Vagina (tissue), 2 donors: Measurements from ENCODE around the gene CREB5. TPM values are rescaled to one million over a fixed set of nuclear protein-coding genes. Genes with fewer than 3 reads are reported as not detected.

Source experiments
- DNase-seq, 2 donors: peaks; one replicate each; pipeline ENCODE4 v3.0.0-alpha.2; 2017; ENCODE audit errors: extremely low spot score in 2 of 2
- H3K27ac ChIP-seq: fragments of 200-600 bp; sonication (generic); one replicate; pipeline ENCODE4 v1.5.1; 2019
- H3K27me3 ChIP-seq: fragments of 200-600 bp; sonication (generic); one replicate; pipeline ENCODE4 v1.5.1; 2019
- H3K36me3 ChIP-seq, 2 donors: fragments of 200-600 bp; sonication (generic); one replicate each; pipeline ENCODE4 v1.5.1; 2017 to 2019
- H3K4me1 ChIP-seq: fragments of 200-600 bp; sonication (generic); one replicate; pipeline ENCODE4 v1.5.1; 2019
- H3K4me3 ChIP-seq, 2 donors: fragments of 200-600 bp; sonication (generic); 1 replicate in 1 of 2; 2 replicates in 1 of 2; pipeline ENCODE4 v1.5.1; 2016 to 2019
- H3K9me3 ChIP-seq: fragments of 200-600 bp; sonication (generic); one replicate; pipeline ENCODE4 v1.5.1; 2019
- CTCF ChIP-seq, 3 experiments: fragments of 450-650 bp in 2 of 3; fragments of 200-600 bp in 1 of 3; sonication (generic) in 1 of 3; IDR thresholded peaks; one replicate each; pipeline ENCODE4 v1.5.1; 2017 to 2019; ENCODE audit warnings: antibody characterized with exemption in 3 of 3, mild to moderate bottlenecking in 2 of 3, moderate library complexity in 2 of 3
- POLR2A ChIP-seq, 2 donors: fragments of 450-650 bp; IDR thresholded peaks; one replicate each; pipeline ENCODE4 v1.6.1; 2017; ENCODE audit warnings: antibody characterized with exemption in 2 of 2, mild to moderate bottlenecking in 2 of 2, moderate library complexity in 2 of 2
- POLR2AphosphoS5 ChIP-seq, 2 donors: sonication (generic); formaldehyde crosslinking; IDR thresholded peaks; one replicate each; pipeline ENCODE4 v1.9.0; 2017; ENCODE audit warnings: antibody characterized with exemption in 2 of 2, mild to moderate bottlenecking in 2 of 2, low read depth in 1 of 2; ENCODE audit not compliant: insufficient read depth in 1 of 2
- intact Hi-C: fragments of 100-400 bp; cut with DNase I; formaldehyde crosslinking; loops from one replicate; pipeline ENCODE4 v1.15.1; 2023
- total RNA-seq: library from RNA; depleted of rRNA; stranded (reverse); fragments of >200 nt; gene quantifications from one replicate; pipeline ENCODE4 v1.2.3, GENCODE V29; 2016

Gene CREB5
- total RNA-seq, 1 donor from 2014 or later: 23.1 TPM

- intact Hi-C loops: no loop called here
- no peak overlapping the region for H3K4me3 ChIP-seq
- no peaks in the 10 kb centered on the region for H3K9me3 ChIP-seq
- H3K4me1 ChIP-seq: no peaks in the 10 kb centered on the region
- no peaks in the 10 kb centered on the region for H3K27me3 ChIP-seq
- no peak overlapping the region for H3K27ac ChIP-seq
- no peaks in the 10 kb centered on the region for H3K36me3 ChIP-seq
- TF ChIP-seq CTCF (IDR thresholded peaks at IDR 0.05): no peak
- peak in 1 of 2 donors; percentile 18 for TF ChIP-seq POLR2AphosphoS5 (IDR thresholded peaks at IDR 0.05; ENCODE audit: insufficient read depth in 1 of 2, low read depth in 1 of 2)
- DNase-seq: no peak
Measured at GRCh38 chr7:28556025-28556424, 143.7 kb downstream of the CREB5 start.

GRCh38 chr7:28556671-28557070 lies 144.4 kb downstream of the CREB5 start:
- Histone ChIP-seq H3K36me3 (no peaks in the 10 kb centered on the region), H3K27me3 (no peaks in the 10 kb centered on the region), H3K4me1 (no peaks in the 10 kb centered on the region), H3K27ac (no peak overlapping the region), H3K9me3 (no peaks in the 10 kb centered on the region), H3K4me3 (no peak overlapping the region)
- TF ChIP-seq POLR2A (IDR thresholded peaks at IDR 0.05): no peak
- no peak for TF ChIP-seq CTCF (IDR thresholded peaks at IDR 0.05)
- no peak for TF ChIP-seq POLR2AphosphoS5 (IDR thresholded peaks at IDR 0.05; ENCODE audit: insufficient read depth in 1 of 2, low read depth in 1 of 2)
- intact Hi-C loops: no loop called here
- DNase-seq: no peak

GRCh38 chr7:28558236-28558635 lies 145.9 kb downstream of the CREB5 start:
- no peaks in the 10 kb centered on the region for H3K27me3 ChIP-seq
- DNase-seq: no peak
- TF ChIP-seq POLR2AphosphoS5 (IDR thresholded peaks at IDR 0.05; ENCODE audit: insufficient read depth in 1 of 2, low read depth in 1 of 2) (no peak), POLR2A (IDR thresholded peaks at IDR 0.05) (no peak), CTCF (IDR thresholded peaks at IDR 0.05) (no peak)
- no peak overlapping the region for H3K27ac ChIP-seq
- H3K4me3 ChIP-seq: no peak overlapping the region
- H3K4me1 ChIP-seq: no peaks in the 10 kb centered on the region
- no peaks in the 10 kb centered on the region for H3K9me3 ChIP-seq
- H3K36me3 ChIP-seq: no peaks in the 10 kb centered on the region
- intact Hi-C loops: no loop called here

- H3K27ac ChIP-seq: no peak overlapping the region
- H3K27me3 ChIP-seq: no peaks in the 10 kb centered on the region
- H3K4me3 ChIP-seq: no peak overlapping the region
- H3K9me3 ChIP-seq: no peaks in the 10 kb centered on the region
- intact Hi-C loops: no loop called here
- no peaks in the 10 kb centered on the region for H3K36me3 ChIP-seq
- TF ChIP-seq CTCF (IDR thresholded peaks at IDR 0.05) (no peak), POLR2AphosphoS5 (IDR thresholded peaks at IDR 0.05; ENCODE audit: insufficient read depth in 1 of 2, low read depth in 1 of 2) (no peak), POLR2A (IDR thresholded peaks at IDR 0.05) (no peak)
- no peak for DNase-seq
- peaks cover 6% of the 10 kb centered on the region for H3K4me1 ChIP-seq
Measured at GRCh38 chr7:28560767-28561166, 148.4 kb downstream of the CREB5 start.

GRCh38 chr7:28564033-28564432 lies 151.7 kb downstream of the CREB5 start:
- Histone ChIP-seq H3K4me1 (peaks cover 6% of the 10 kb centered on the region), H3K27me3 (no peaks in the 10 kb centered on the region), H3K4me3 (no peak overlapping the region), H3K27ac (no peak overlapping the region), H3K9me3 (no peaks in the 10 kb centered on the region), H3K36me3 (no peaks in the 10 kb centered on the region)
- DNase-seq: no peak
- intact Hi-C loops: no loop called here
- TF ChIP-seq POLR2AphosphoS5 (IDR thresholded peaks at IDR 0.05; ENCODE audit: insufficient read depth in 1 of 2, low read depth in 1 of 2) (no peak), CTCF (IDR thresholded peaks at IDR 0.05) (no peak), POLR2A (IDR thresholded peaks at IDR 0.05) (no peak)
